GM23338 (cell line): ENCODE results near the gene CIC. TPM values are rescaled to one million over a fixed set of nuclear protein-coding genes. Genes with fewer than 3 reads are reported as not detected.

Experiments
- ATAC-seq: fragments of 200-7000 bp; cut with Tn5 transposase; 3 replicates; pipeline ENCODE4 v1.9.1; 2020
- DNase-seq: peaks from one replicate; pipeline ENCODE4 v3.0.0-alpha.2; 2015; ENCODE audit warnings: low spot score
- H2AFZ ChIP-seq: fragments of 200-600 bp; sonication (generic); 2 replicates; pipeline ENCODE4 v1.8.0; 2016; ENCODE audit warnings: antibody characterized with exemption, mild to moderate bottlenecking, moderate library complexity
- H3F3A ChIP-seq: fragments of 200-600 bp; sonication (generic); replicated peaks from 2 replicates; pipeline ENCODE4 v1.8.0; 2017; ENCODE audit warnings: antibody characterized with exemption, mixed run types, low read depth
- H3K27ac ChIP-seq: fragments of 200-600 bp; sonication (generic); 2 replicates; pipeline ENCODE4 v1.6.1; 2016; ENCODE audit warnings: low read depth
- H3K27me3 ChIP-seq: fragments of 200-600 bp; sonication (generic); 2 replicates; pipeline ENCODE4 v1.8.0; 2016; ENCODE audit warnings: mild to moderate bottlenecking, mixed run types, moderate library complexity; ENCODE audit not compliant: insufficient read depth
- H3K36me3 ChIP-seq: fragments of 200-600 bp; sonication (generic); 2 replicates; pipeline ENCODE4 v1.8.0; 2016; ENCODE audit warnings: mild to moderate bottlenecking; ENCODE audit not compliant: insufficient read depth
- H3K4me1 ChIP-seq: fragments of 200-600 bp; sonication (generic); 2 replicates; pipeline ENCODE4 v1.8.0; 2016; ENCODE audit warnings: mild to moderate bottlenecking, moderate library complexity; ENCODE audit not compliant: insufficient read depth
- H3K4me2 ChIP-seq: fragments of 200-600 bp; sonication (generic); 2 replicates; pipeline ENCODE4 v1.7.1; 2017; ENCODE audit warnings: mixed run types
- H3K4me3 ChIP-seq: fragments of 200-600 bp; sonication (generic); 2 replicates; pipeline ENCODE4 v1.6.1; 2016; ENCODE audit warnings: mixed run types
- H3K79me2 ChIP-seq: fragments of 200-600 bp; sonication (generic); replicated peaks from 2 replicates; pipeline ENCODE4 v1.8.0; 2017; ENCODE audit warnings: mild to moderate bottlenecking; ENCODE audit not compliant: insufficient read depth
- H3K9me2 ChIP-seq: fragments of 200-600 bp; sonication (generic); 2 replicates; pipeline ENCODE4 v1.8.0; 2017; ENCODE audit not compliant: insufficient read depth
- H4K20me1 ChIP-seq: fragments of 200-600 bp; sonication (generic); replicated peaks from 2 replicates; pipeline ENCODE4 v1.8.0; 2017; ENCODE audit warnings: mild to moderate bottlenecking; ENCODE audit not compliant: insufficient read depth
- H3K27ac Mint-ChIP-seq: 2 replicates; pipeline ENCODE4 v1.8.0; 2020; ENCODE audit warnings: inconsistent platforms, mild to moderate bottlenecking, moderate library complexity, mixed read lengths
- H3K27me3 Mint-ChIP-seq: 3 replicates; pipeline ENCODE4 v1.8.0; 2022; ENCODE audit warnings: low read depth, mild to moderate bottlenecking, moderate library complexity, mixed read lengths, inconsistent platforms; ENCODE audit not compliant: insufficient read depth, poor library complexity
- H3K36me3 Mint-ChIP-seq: 3 replicates; pipeline ENCODE4 v1.8.0; 2021; ENCODE audit warnings: low read depth, mild to moderate bottlenecking, inconsistent platforms, moderate library complexity, mixed read lengths
- H3K4me1 Mint-ChIP-seq: 3 replicates; pipeline ENCODE4 v1.8.0; 2020; ENCODE audit warnings: mild to moderate bottlenecking, inconsistent platforms, mixed read lengths
- H3K4me3 Mint-ChIP-seq: 3 replicates; pipeline ENCODE4 v1.8.0; 2021; ENCODE audit warnings: moderate library complexity, mild to moderate bottlenecking, inconsistent platforms, mixed read lengths
- H3K9me3 Mint-ChIP-seq: 3 replicates; pipeline ENCODE4 v1.8.0; 2020; ENCODE audit warnings: moderate library complexity, mild to moderate bottlenecking, inconsistent platforms, mixed read lengths
- CREB1 ChIP-seq: fragments of 250-450 bp; sonication (Bioruptor Pico); IDR thresholded peaks from 2 replicates; pipeline ENCODE4 v1.5.0; 2020; ENCODE audit warnings: low read depth, mild to moderate bottlenecking, moderate library complexity
- ETS1 ChIP-seq: IDR thresholded peaks from 2 replicates; pipeline ENCODE4 v1.6.1; 2016; ENCODE audit warnings: antibody characterized with exemption
- EZH2 ChIP-seq: fragments of 200-600 bp; sonication (generic); IDR thresholded peaks from one replicate; pipeline ENCODE4 v1.8.0; 2017; ENCODE audit warnings: antibody characterized with exemption, mild to moderate bottlenecking, low read depth; ENCODE audit not compliant: unreplicated experiment
- JUNB ChIP-seq: IDR thresholded peaks from one replicate; pipeline ENCODE4 v1.6.1; 2016; ENCODE audit warnings: antibody characterized with exemption; ENCODE audit not compliant: unreplicated experiment
- NANOG ChIP-seq: IDR thresholded peaks from 2 replicates; pipeline ENCODE4 v1.6.1; 2016; ENCODE audit warnings: antibody characterized with exemption, borderline replicate concordance
- POLR2AphosphoS5 ChIP-seq: IDR thresholded peaks from 2 replicates; pipeline ENCODE4 v1.6.1; 2016; ENCODE audit warnings: antibody characterized with exemption, low read depth
- STAT1 ChIP-seq: IDR thresholded peaks from one replicate; pipeline ENCODE4 v1.6.1; 2016; ENCODE audit warnings: antibody characterized with exemption; ENCODE audit not compliant: unreplicated experiment
- ZNF114 ChIP-seq: fragments of 250-450 bp; sonication (Bioruptor Pico); IDR thresholded peaks from 2 replicates; pipeline ENCODE4 v1.5.0; 2020; ENCODE audit warnings: mild to moderate bottlenecking, moderate library complexity
- ZNF331 ChIP-seq: fragments of 250-450 bp; sonication (Bioruptor Pico); IDR thresholded peaks from 2 replicates; pipeline ENCODE4 v1.5.0; 2020; ENCODE audit warnings: low read depth, mild to moderate bottlenecking, moderate library complexity
- polyA plus RNA-seq: library from polyadenylated mRNA; unstranded; fragments of >200 nt; fragmentation: Nextera tagmentation; extraction: Ambion mirVana; gene quantifications from 2 replicates; pipeline ENCODE4 v1.2.1, GENCODE V29; 2016
- total RNA-seq: library from RNA; depleted of rRNA; stranded (reverse); fragments of >200 nt; shearing (Covaris generic); gene quantifications from 2 replicates; pipeline ENCODE4 v1.2.3, GENCODE V29; 2014
- TF ChIP-seq, protein P1 (sequence below), 2 experiments: fragments of 200-600 bp in 1 of 2; sonication (generic) in 1 of 2; conservative IDR thresholded peaks; 2 replicates each; pipeline versions ENCODE4 v1.5.1 to v1.6.1; 2016 to 2017; ENCODE audit warnings: antibody characterized with exemption in 2 of 2, low read depth in 2 of 2, mild to moderate bottlenecking in 2 of 2, moderate library complexity in 1 of 2
- TF ChIP-seq, protein P2 (sequence below): IDR thresholded peaks from one replicate; pipeline ENCODE4 v1.6.1; 2018; ENCODE audit warnings: antibody characterized with exemption; ENCODE audit not compliant: unreplicated experiment

CIC gene
- total and polyA plus RNA-seq, 2 experiments from 2014 or later: 13.2 to 42.0 TPM

DNA sequence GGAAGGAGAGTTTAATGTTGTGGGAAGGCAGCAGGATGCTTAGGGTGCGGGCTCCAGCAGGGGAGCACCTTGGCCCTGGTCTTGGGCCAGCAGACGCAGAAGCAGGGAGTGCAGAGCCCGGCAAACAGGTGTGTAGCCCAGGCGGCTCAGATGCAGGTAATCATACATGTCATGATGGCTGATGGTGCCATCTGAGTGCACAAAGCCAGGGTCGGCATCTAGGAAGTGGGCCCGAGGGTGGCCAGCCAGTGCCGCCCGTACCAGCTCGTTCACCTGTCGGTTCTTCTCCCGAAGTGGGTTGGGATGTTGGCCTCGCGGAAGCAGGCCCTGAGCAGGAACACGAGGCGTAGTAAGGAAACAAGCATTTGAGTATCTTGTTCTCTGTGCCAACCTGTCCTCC, 28.0 kb downstream of the CIC start (continued):
- TF ChIP-seq ETS1 (no peak), ZNF114 (CRISPR knock-in tag) (no peak), ZNF331 (CRISPR knock-in tag) (no peak), POLR2AphosphoS5 (no peak), NANOG (no peak), JUNB (no peak), EZH2 (no peak)
- TF ChIP-seq, protein P1, sequence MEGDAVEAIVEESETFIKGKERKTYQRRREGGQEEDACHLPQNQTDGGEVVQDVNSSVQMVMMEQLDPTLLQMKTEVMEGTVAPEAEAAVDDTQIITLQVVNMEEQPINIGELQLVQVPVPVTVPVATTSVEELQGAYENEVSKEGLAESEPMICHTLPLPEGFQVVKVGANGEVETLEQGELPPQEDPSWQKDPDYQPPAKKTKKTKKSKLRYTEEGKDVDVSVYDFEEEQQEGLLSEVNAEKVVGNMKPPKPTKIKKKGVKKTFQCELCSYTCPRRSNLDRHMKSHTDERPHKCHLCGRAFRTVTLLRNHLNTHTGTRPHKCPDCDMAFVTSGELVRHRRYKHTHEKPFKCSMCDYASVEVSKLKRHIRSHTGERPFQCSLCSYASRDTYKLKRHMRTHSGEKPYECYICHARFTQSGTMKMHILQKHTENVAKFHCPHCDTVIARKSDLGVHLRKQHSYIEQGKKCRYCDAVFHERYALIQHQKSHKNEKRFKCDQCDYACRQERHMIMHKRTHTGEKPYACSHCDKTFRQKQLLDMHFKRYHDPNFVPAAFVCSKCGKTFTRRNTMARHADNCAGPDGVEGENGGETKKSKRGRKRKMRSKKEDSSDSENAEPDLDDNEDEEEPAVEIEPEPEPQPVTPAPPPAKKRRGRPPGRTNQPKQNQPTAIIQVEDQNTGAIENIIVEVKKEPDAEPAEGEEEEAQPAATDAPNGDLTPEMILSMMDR (conservative IDR thresholded peaks at IDR 0.05; ENCODE audit: low read depth in 2 of 2): no peak

- TF ChIP-seq JUNB: no peak
- ATAC-seq (peak; percentile 59), DNase-seq (peak; percentile 57)
- H3K27me3 ChIP-seq: no peaks in the 10 kb centered on the region
- peaks cover 3% of the 10 kb centered on the region for H4K20me1 ChIP-seq
- H3F3A ChIP-seq: peaks cover 21% of the 10 kb centered on the region
- H3K27ac ChIP-seq: peak within 1 kb of the TSS; percentile 63
- peak within 1 kb of the TSS; percentile 100 for H2AFZ ChIP-seq
- no peaks in the 10 kb centered on the region for H3K36me3 ChIP-seq
- Mint-ChIP-seq H3K4me1 (peaks cover 20% of the 10 kb centered on the region), H3K27ac (peak within 1 kb of the TSS; percentile 81), H3K36me3 (peaks cover 14% of the 10 kb centered on the region), H3K27me3 (peaks cover 15% of the 10 kb centered on the region), H3K4me3 (peak within 1 kb of the TSS; percentile 92), H3K9me3 (no peaks in the 10 kb centered on the region; the same call in 2 of the 3 replicates)
- H3K4me3 ChIP-seq: peak within 1 kb of the TSS; percentile 98
- 0 out of 2 replicates have a peak, but pooled peaks cover 4% of the 10 kb centered on the region for H3K9me2 ChIP-seq
- peak within 1 kb of the TSS; percentile 98 for H3K4me2 ChIP-seq
- peaks cover 15% of the 10 kb centered on the region for H3K4me1 ChIP-seq
- peaks cover 9% of the 10 kb centered on the region for H3K79me2 ChIP-seq
Measured at GRCh38 chr19:42301646-42302203, 32.7 kb downstream of the CIC start, which contains the start of gene PRR19. Gene PRR19 (plus strand): TSS chr19:42302132. CDS start chr19:42309585, 7,453 bp downstream.

GRCh38 chr19:42303101-42303464, 34.0 kb downstream of the CIC start:
- H3K27me3 ChIP-seq: no peaks in the 10 kb centered on the region
- DNase-seq: no peak
- H4K20me1 ChIP-seq: no peaks in the 10 kb centered on the region; the same call in 1 of the 2 replicates
- no peaks in the 10 kb centered on the region; the same call in 2 of the 3 replicates for H3K9me3 Mint-ChIP-seq
- H3K4me1 Mint-ChIP-seq: peaks cover 22% of the 10 kb centered on the region
- peak overlapping the region; percentile 98 for H3K4me2 ChIP-seq
- ATAC-seq: no peak
- peaks cover 17% of the 10 kb centered on the region for H3F3A ChIP-seq
- peak overlapping the region; percentile 100 for H2AFZ ChIP-seq
- 0 out of 2 replicates have a peak, but pooled peaks cover 4% of the 10 kb centered on the region for H3K9me2 ChIP-seq
- H3K36me3 Mint-ChIP-seq: peaks cover 9% of the 10 kb centered on the region
- peaks cover 9% of the 10 kb centered on the region for H3K79me2 ChIP-seq
- H3K27ac Mint-ChIP-seq: peak overlapping the region; percentile 81; the same call in 1 of the 2 replicates
- peak overlapping the region; percentile 98 for H3K4me3 ChIP-seq
- no peaks in the 10 kb centered on the region for H3K36me3 ChIP-seq
- peak overlapping the region; percentile 63; the same call in 1 of the 2 replicates for H3K27ac ChIP-seq
- peak overlapping the region; percentile 92 for H3K4me3 Mint-ChIP-seq
- H3K27me3 Mint-ChIP-seq: peaks cover 22% of the 10 kb centered on the region
- peaks cover 15% of the 10 kb centered on the region for H3K4me1 ChIP-seq
- TF ChIP-seq NANOG (no peak), ETS1 (no peak), STAT1 (no peak), JUNB (no peak), EZH2 (no peak), ZNF331 (CRISPR knock-in tag) (no peak), CREB1 (CRISPR knock-in tag) (no peak)
- TF ChIP-seq, protein P2, sequence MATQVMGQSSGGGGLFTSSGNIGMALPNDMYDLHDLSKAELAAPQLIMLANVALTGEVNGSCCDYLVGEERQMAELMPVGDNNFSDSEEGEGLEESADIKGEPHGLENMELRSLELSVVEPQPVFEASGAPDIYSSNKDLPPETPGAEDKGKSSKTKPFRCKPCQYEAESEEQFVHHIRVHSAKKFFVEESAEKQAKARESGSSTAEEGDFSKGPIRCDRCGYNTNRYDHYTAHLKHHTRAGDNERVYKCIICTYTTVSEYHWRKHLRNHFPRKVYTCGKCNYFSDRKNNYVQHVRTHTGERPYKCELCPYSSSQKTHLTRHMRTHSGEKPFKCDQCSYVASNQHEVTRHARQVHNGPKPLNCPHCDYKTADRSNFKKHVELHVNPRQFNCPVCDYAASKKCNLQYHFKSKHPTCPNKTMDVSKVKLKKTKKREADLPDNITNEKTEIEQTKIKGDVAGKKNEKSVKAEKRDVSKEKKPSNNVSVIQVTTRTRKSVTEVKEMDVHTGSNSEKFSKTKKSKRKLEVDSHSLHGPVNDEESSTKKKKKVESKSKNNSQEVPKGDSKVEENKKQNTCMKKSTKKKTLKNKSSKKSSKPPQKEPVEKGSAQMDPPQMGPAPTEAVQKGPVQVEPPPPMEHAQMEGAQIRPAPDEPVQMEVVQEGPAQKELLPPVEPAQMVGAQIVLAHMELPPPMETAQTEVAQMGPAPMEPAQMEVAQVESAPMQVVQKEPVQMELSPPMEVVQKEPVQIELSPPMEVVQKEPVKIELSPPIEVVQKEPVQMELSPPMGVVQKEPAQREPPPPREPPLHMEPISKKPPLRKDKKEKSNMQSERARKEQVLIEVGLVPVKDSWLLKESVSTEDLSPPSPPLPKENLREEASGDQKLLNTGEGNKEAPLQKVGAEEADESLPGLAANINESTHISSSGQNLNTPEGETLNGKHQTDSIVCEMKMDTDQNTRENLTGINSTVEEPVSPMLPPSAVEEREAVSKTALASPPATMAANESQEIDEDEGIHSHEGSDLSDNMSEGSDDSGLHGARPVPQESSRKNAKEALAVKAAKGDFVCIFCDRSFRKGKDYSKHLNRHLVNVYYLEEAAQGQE: no peak
